Liver (tissue), 9 donors: ENCODE data around the gene SWSAP1. TPM values are rescaled to one million over a fixed set of nuclear protein-coding genes. Genes with fewer than 3 reads are reported as not detected.

ENCODE experiments used
- DNase-seq: peaks from one replicate; pipeline ENCODE4 v3.0.0-alpha.2; 2017; ENCODE audit warnings: low spot score
- H3K27ac ChIP-seq, 2 donors: one replicate each; pipeline ENCODE4 v1.7.0; 2013; ENCODE audit warnings: inconsistent platforms in 2 of 2, low read length in 2 of 2, control low read depth in 1 of 2, low read depth in 1 of 2, mild to moderate bottlenecking in 1 of 2
- H3K27me3 ChIP-seq, 4 donors: one replicate each; pipeline versions ENCODE4 v1.6.1 to v1.7.0; 2013; ENCODE audit warnings: low read length in 3 of 4, inconsistent platforms in 1 of 4, mild to moderate bottlenecking in 1 of 4, moderate library complexity in 1 of 4; ENCODE audit not compliant: control insufficient read depth in 4 of 4, insufficient read depth in 4 of 4
- H3K36me3 ChIP-seq, 4 donors: one replicate each; pipeline versions ENCODE4 v1.6.1 to v1.7.0; 2013; ENCODE audit warnings: low read length in 3 of 4, mild to moderate bottlenecking in 3 of 4, low read depth in 1 of 4, moderate library complexity in 1 of 4; ENCODE audit not compliant: control insufficient read depth in 4 of 4, insufficient read depth in 3 of 4
- H3K4me1 ChIP-seq, 4 donors: one replicate each; pipeline versions ENCODE4 v1.6.1 to v1.7.0; 2013; ENCODE audit warnings: low read length in 3 of 4, mild to moderate bottlenecking in 3 of 4, moderate library complexity in 1 of 4; ENCODE audit not compliant: control insufficient read depth in 4 of 4, insufficient read depth in 4 of 4
- H3K4me3 ChIP-seq, 3 donors: one replicate each; pipeline versions ENCODE4 v1.6.1 to v1.7.0; 2013; ENCODE audit warnings: low read length in 3 of 3, control low read depth in 1 of 3, low read depth in 1 of 3, mild to moderate bottlenecking in 1 of 3
- H3K9ac ChIP-seq, 2 donors: one replicate each; pipeline ENCODE4 v1.7.0; 2013; ENCODE audit warnings: low read length in 2 of 2, mild to moderate bottlenecking in 2 of 2, moderate library complexity in 2 of 2, control low read depth in 1 of 2, low read depth in 1 of 2
- H3K9me3 ChIP-seq, 4 donors: one replicate each; pipeline versions ENCODE4 v1.6.1 to v1.7.0; 2013; ENCODE audit warnings: low read length in 3 of 4; ENCODE audit not compliant: control insufficient read depth in 4 of 4
- GABPA ChIP-seq, 2 donors: IDR thresholded peaks in 1 of 2; conservative IDR thresholded peaks in 1 of 2; 2 replicates each; pipeline ENCODE4 v1.6.1; 2016; ENCODE audit warnings: antibody characterized with exemption in 2 of 2, mild to moderate bottlenecking in 1 of 2, moderate library complexity in 1 of 2
- HNF4A ChIP-seq, 2 donors: conservative IDR thresholded peaks; 2 replicates each; pipeline ENCODE4 v1.6.1; 2016; ENCODE audit warnings: antibody characterized with exemption in 2 of 2, mild to moderate bottlenecking in 2 of 2
- JUND ChIP-seq, 2 donors: IDR thresholded peaks; 2 replicates each; pipeline ENCODE4 v1.6.1; 2016; ENCODE audit warnings: antibody characterized with exemption in 2 of 2
- MAX ChIP-seq: IDR thresholded peaks from 2 replicates; pipeline ENCODE4 v1.6.1; 2016; ENCODE audit warnings: antibody characterized with exemption
- NR2F2 ChIP-seq: IDR thresholded peaks from 2 replicates; pipeline ENCODE4 v1.6.1; 2016; ENCODE audit warnings: antibody characterized with exemption
- SP1 ChIP-seq: IDR thresholded peaks from 2 replicates; pipeline ENCODE4 v1.6.1; 2018; ENCODE audit warnings: antibody characterized with exemption, mild to moderate bottlenecking
- TAF1 ChIP-seq: conservative IDR thresholded peaks from 2 replicates; pipeline ENCODE4 v1.6.1; 2016; ENCODE audit warnings: antibody characterized with exemption, mild to moderate bottlenecking
- WGBS: extraction: QIAGEN DNeasy Blood & Tissue Kit; methylation state at CpG from one replicate; pipeline ENCODE4 v1.1.7; 2013; 5-methylcytosine and 5-hydroxymethylcytosine counted together
- polyA plus RNA-seq, 2 donors: library from polyadenylated mRNA; stranded (reverse) in 1 of 2; unstranded in 1 of 2; fragments of 200-250 nt in 1 of 2; fragments of >200 nt in 1 of 2; fragmentation: Nextera tagmentation in 1 of 2; extraction: Ambion mirVana in 1 of 2; gene quantifications; one replicate each; pipeline versions ENCODE4 v1.2.1 to v1.2.3, GENCODE V29; 2013 to 2015
- total RNA-seq, 2 donors: library from RNA; depleted of rRNA; stranded (reverse); fragments of >200 nt; gene quantifications; one replicate each; pipeline ENCODE4 v1.2.3, GENCODE V29; 2014
- TF ChIP-seq, protein P1 (sequence below): IDR thresholded peaks from 2 replicates; pipeline ENCODE4 v1.6.1; 2016; ENCODE audit warnings: antibody characterized with exemption
- TF ChIP-seq, protein P2 (sequence below): IDR thresholded peaks from 2 replicates; pipeline ENCODE4 v1.6.1; 2016; ENCODE audit warnings: antibody characterized with exemption, mild to moderate bottlenecking
- donor health status: healthy.
- donor health status: healthy.
- donor health status: healthy.
- donor health status: healthy.
- donor health status: healthy.

Gene SWSAP1
- total and polyA plus RNA-seq, 4 donors = 0.98 to 6.4 (median 1.7) TPM

GRCh38 chr19:11375143-11375948 lies 880 bp downstream of the SWSAP1 start (continued):
- TF ChIP-seq MAX (no peak), TAF1 (no peak), JUND (IDR thresholded peaks at IDR 0.05) (peak in 1 of 2 donors; percentile 56), HNF4A (conservative IDR thresholded peaks at IDR 0.05) (peak; percentile 66 to 76)
- TF ChIP-seq, protein P1, sequence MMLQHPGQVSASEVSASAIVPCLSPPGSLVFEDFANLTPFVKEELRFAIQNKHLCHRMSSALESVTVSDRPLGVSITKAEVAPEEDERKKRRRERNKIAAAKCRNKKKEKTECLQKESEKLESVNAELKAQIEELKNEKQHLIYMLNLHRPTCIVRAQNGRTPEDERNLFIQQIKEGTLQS = no peak

DNA sequence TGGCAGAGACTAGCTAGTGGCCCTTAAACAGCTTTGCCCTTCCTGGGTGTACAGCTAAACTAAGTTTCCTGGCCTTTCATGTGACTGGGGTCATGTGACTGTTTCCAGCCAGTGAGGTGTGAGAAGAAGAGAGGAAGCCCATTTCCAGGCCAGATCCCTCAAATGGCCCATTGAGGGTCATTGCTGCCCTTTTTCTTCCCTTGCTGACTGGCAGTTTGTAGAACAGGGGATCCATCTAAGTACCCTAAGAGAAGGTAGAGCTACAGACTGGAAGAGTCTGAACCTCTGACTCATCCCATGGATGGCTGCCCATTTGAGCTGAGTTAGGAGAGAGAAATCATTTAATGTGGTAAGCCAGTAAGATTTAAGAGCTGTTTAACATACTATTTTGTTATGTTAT lies 2.8 kb downstream of the SWSAP1 start:
- H3K4me1 ChIP-seq = peaks cover 8 to 55% (median 33%) of the 10 kb centered on the region in 4 donors
- no peak for DNase-seq

DNA sequence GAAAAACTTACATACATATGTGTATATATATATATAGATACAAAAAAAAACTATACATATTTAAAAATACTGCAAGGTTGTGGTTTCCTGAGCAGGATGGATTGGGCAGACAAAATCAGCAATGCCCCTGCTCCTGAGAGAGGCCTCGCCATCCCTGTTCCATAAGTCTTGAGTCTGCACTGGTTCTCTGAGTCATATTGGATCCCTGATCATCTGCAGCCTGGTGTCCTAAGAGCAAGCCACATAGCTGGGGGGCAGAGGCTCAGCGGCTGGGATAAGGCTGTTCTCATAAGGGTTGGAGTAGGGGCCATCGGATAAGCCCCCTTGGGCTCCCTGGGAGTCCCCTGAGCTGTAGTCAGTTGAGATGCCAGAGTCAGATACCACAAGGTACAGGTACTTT lies 3.3 kb downstream of the SWSAP1 start:
- H3K27ac ChIP-seq = peak overlapping the region in 1 of 2 donors; percentile 46
- DNase-seq = no peak
- no peaks in the 10 kb centered on the region for H3K27me3 ChIP-seq
- H3K36me3 ChIP-seq = no peaks in the 10 kb centered on the region
- H3K9me3 ChIP-seq = no peaks in the 10 kb centered on the region
- WGBS = 97% methylated on average over 3 of the region's 3 CpGs
- H3K4me3 ChIP-seq = no peak overlapping the region
- TF ChIP-seq NR2F2 (no peak), MAX (no peak), GABPA (IDR thresholded peaks at IDR 0.05 in 1 of 2, conservative IDR thresholded peaks at IDR 0.05 in 1 of 2) (no peak)
- TF ChIP-seq, protein P1 = no peak
- TF ChIP-seq, protein P2, sequence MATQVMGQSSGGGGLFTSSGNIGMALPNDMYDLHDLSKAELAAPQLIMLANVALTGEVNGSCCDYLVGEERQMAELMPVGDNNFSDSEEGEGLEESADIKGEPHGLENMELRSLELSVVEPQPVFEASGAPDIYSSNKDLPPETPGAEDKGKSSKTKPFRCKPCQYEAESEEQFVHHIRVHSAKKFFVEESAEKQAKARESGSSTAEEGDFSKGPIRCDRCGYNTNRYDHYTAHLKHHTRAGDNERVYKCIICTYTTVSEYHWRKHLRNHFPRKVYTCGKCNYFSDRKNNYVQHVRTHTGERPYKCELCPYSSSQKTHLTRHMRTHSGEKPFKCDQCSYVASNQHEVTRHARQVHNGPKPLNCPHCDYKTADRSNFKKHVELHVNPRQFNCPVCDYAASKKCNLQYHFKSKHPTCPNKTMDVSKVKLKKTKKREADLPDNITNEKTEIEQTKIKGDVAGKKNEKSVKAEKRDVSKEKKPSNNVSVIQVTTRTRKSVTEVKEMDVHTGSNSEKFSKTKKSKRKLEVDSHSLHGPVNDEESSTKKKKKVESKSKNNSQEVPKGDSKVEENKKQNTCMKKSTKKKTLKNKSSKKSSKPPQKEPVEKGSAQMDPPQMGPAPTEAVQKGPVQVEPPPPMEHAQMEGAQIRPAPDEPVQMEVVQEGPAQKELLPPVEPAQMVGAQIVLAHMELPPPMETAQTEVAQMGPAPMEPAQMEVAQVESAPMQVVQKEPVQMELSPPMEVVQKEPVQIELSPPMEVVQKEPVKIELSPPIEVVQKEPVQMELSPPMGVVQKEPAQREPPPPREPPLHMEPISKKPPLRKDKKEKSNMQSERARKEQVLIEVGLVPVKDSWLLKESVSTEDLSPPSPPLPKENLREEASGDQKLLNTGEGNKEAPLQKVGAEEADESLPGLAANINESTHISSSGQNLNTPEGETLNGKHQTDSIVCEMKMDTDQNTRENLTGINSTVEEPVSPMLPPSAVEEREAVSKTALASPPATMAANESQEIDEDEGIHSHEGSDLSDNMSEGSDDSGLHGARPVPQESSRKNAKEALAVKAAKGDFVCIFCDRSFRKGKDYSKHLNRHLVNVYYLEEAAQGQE = no peak
- no peak overlapping the region for H3K9ac ChIP-seq
- H3K4me1 ChIP-seq = peaks cover 8 to 56% (median 34%) of the 10 kb centered on the region in 4 donors

More for the DNA sequence above, 2.8 kb downstream of the SWSAP1 start:
- H3K27ac ChIP-seq = peak overlapping the region in 1 of 2 donors; percentile 9
- H3K9ac ChIP-seq = no peak overlapping the region
- no peaks in the 10 kb centered on the region for H3K36me3 ChIP-seq
- no peaks in the 10 kb centered on the region for H3K27me3 ChIP-seq
- no peaks in the 10 kb centered on the region for H3K9me3 ChIP-seq
- no peak overlapping the region for H3K4me3 ChIP-seq
- TF ChIP-seq SP1 (no peak), JUND (IDR thresholded peaks at IDR 0.05) (peak in 1 of 2 donors; percentile 67)
